Activated CD4-positive, CD25-positive, alpha-beta regulatory T cell (primary cell): ENCODE results near the gene LAMTOR5.

Experiments used
- DNase-seq, 4 experiments: peaks; one replicate each; lab custom pipeline; 2025; lab: John Stamatoyannopoulos, UW

The LAMTOR5 gene

GRCh38 chr1:110387048-110387754 is 20.3 kb downstream of the LAMTOR5 start:
- DNase-seq = no peak

- DNase-seq = no peak
Observed at GRCh38 chr1:110385369-110385768, 22.1 kb downstream of the LAMTOR5 start.

- no peak for DNase-seq
Observed at GRCh38 chr1:110384581-110385321, 22.7 kb downstream of the LAMTOR5 start.

GRCh38 chr1:110383251-110383990 is 24.1 kb downstream of the LAMTOR5 start:
- DNase-seq = no peak

- no peak for DNase-seq
Observed at GRCh38 chr1:110380672-110381283, 26.7 kb downstream of the LAMTOR5 start.

- DNase-seq = no peak
Observed at GRCh38 chr1:110375490-110375889, 32.0 kb downstream of the LAMTOR5 start.

- DNase-seq = no peak
Observed at GRCh38 chr1:110370827-110371226, 36.7 kb downstream of the LAMTOR5 start.

GRCh38 chr1:110364221-110364620 is 43.3 kb downstream of the LAMTOR5 start:
- no peak for DNase-seq

- no peak for DNase-seq
Observed at GRCh38 chr1:110361856-110362255, 45.6 kb downstream of the LAMTOR5 start.

GRCh38 chr1:110360431-110360830 is 47.1 kb downstream of the LAMTOR5 start:
- DNase-seq = no peak

GRCh38 chr1:110356379-110356778 is 51.1 kb downstream of the LAMTOR5 start:
- DNase-seq = no peak

- DNase-seq = no peak
Observed at GRCh38 chr1:110355321-110355720, 52.2 kb downstream of the LAMTOR5 start.
